Endothelial cell (in vitro differentiated cells): ENCODE data around the gene KDM2A. TPM values are rescaled to one million over a fixed set of nuclear protein-coding genes. Genes with fewer than 3 reads are reported as not detected.

Source experiments
- DNase-seq: peaks from one replicate; pipeline ENCODE4 v3.0.0; 2021; ENCODE audit warnings: low spot score
- H3K27ac Mint-ChIP-seq: one replicate; pipeline ENCODE4 v1.8.0; 2021; ENCODE audit warnings: mixed read lengths, inconsistent platforms; ENCODE audit not compliant: unreplicated experiment
- H3K27me3 Mint-ChIP-seq: one replicate; pipeline ENCODE4 v1.8.0; 2021; ENCODE audit warnings: mild to moderate bottlenecking, moderate library complexity, mixed read lengths, inconsistent platforms; ENCODE audit not compliant: unreplicated experiment
- H3K36me3 Mint-ChIP-seq: one replicate; pipeline ENCODE4 v1.8.0; 2021; ENCODE audit warnings: mild to moderate bottlenecking, low read depth, mixed read lengths, inconsistent platforms; ENCODE audit not compliant: unreplicated experiment
- H3K4me1 Mint-ChIP-seq: one replicate; pipeline ENCODE4 v1.8.0; 2021; ENCODE audit warnings: mild to moderate bottlenecking, mixed read lengths, inconsistent platforms; ENCODE audit not compliant: unreplicated experiment
- H3K4me3 Mint-ChIP-seq: one replicate; pipeline ENCODE4 v1.8.0; 2021; ENCODE audit warnings: mild to moderate bottlenecking, mixed read lengths, inconsistent platforms; ENCODE audit not compliant: unreplicated experiment
- H3K9me3 Mint-ChIP-seq: one replicate; pipeline ENCODE4 v1.8.0; 2021; ENCODE audit warnings: mixed read lengths, inconsistent platforms; ENCODE audit not compliant: unreplicated experiment
- total RNA-seq: library from RNA; stranded (reverse); fragmentation: NEBNext Ultra II Directional; extraction: Animal tissue kit (Norgen Biotek cat#: 25700); gene quantifications from one replicate; pipeline ENCODE4 v1.2.1, GENCODE V29; 2021; ENCODE audit not compliant: unreplicated experiment
- TF ChIP-seq, protein P1 (sequence below): fragments of 200-600 bp; sonication (generic); IDR thresholded peaks from one replicate; pipeline ENCODE4 v1.5.0; 2021; ENCODE audit warnings: antibody characterized with exemption; ENCODE audit not compliant: unreplicated experiment

The KDM2A gene
- total RNA-seq, 1 donor from 2014 or later = 76.9 TPM

GRCh38 chr11:67292671-67293070 lies 173.6 kb downstream of the KDM2A start:
- Mint-ChIP-seq H3K27ac (no peak overlapping the region), H3K36me3 (peaks cover 36% of the 10 kb centered on the region), H3K4me3 (peak overlapping the region; percentile 28), H3K27me3 (peaks cover 20% of the 10 kb centered on the region), H3K4me1 (peaks cover 12% of the 10 kb centered on the region), H3K9me3 (no peaks in the 10 kb centered on the region)
- TF ChIP-seq, protein P1, sequence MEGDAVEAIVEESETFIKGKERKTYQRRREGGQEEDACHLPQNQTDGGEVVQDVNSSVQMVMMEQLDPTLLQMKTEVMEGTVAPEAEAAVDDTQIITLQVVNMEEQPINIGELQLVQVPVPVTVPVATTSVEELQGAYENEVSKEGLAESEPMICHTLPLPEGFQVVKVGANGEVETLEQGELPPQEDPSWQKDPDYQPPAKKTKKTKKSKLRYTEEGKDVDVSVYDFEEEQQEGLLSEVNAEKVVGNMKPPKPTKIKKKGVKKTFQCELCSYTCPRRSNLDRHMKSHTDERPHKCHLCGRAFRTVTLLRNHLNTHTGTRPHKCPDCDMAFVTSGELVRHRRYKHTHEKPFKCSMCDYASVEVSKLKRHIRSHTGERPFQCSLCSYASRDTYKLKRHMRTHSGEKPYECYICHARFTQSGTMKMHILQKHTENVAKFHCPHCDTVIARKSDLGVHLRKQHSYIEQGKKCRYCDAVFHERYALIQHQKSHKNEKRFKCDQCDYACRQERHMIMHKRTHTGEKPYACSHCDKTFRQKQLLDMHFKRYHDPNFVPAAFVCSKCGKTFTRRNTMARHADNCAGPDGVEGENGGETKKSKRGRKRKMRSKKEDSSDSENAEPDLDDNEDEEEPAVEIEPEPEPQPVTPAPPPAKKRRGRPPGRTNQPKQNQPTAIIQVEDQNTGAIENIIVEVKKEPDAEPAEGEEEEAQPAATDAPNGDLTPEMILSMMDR = no peak
- DNase-seq = no peak

GRCh38 chr11:67293090-67293489 lies 174.0 kb downstream of the KDM2A start:
- TF ChIP-seq, protein P1 = no peak

DNA sequence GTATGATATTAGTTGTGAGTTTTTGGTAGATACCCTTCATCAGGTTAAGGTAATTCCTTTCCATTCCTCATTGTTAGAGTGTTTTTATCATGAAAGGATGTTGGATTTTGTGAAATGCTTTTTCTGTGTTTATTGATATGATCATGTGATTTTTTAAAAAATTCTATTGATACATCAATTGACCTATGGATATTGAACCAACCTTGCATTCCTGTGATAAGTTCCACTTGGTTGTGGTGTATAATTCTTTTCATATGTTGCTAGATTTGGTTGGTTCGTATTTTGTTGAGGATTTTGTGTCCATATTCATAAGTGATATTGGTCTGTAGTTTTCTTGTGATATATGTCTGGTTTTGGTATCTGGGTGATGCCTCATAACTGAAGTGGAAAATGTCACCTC lies 176.8 kb downstream of the KDM2A start:
- Mint-ChIP-seq H3K27me3 (peaks cover 19% of the 10 kb centered on the region), H3K9me3 (no peaks in the 10 kb centered on the region), H3K36me3 (peaks cover 41% of the 10 kb centered on the region), H3K27ac (no peak overlapping the region), H3K4me3 (peak overlapping the region; percentile 72), H3K4me1 (peaks cover 4% of the 10 kb centered on the region)
- no peak for DNase-seq
- TF ChIP-seq, protein P1 = no peak

More at GRCh38 chr11:67293090-67293489, 174.0 kb downstream of the KDM2A start:
- H3K4me1 Mint-ChIP-seq = peaks cover 8% of the 10 kb centered on the region
- peaks cover 20% of the 10 kb centered on the region for H3K27me3 Mint-ChIP-seq
- no peaks in the 10 kb centered on the region for H3K9me3 Mint-ChIP-seq
- H3K36me3 Mint-ChIP-seq = peaks cover 34% of the 10 kb centered on the region
- H3K27ac Mint-ChIP-seq = no peak overlapping the region
- no peak overlapping the region for H3K4me3 Mint-ChIP-seq
- DNase-seq = no peak

DNA sequence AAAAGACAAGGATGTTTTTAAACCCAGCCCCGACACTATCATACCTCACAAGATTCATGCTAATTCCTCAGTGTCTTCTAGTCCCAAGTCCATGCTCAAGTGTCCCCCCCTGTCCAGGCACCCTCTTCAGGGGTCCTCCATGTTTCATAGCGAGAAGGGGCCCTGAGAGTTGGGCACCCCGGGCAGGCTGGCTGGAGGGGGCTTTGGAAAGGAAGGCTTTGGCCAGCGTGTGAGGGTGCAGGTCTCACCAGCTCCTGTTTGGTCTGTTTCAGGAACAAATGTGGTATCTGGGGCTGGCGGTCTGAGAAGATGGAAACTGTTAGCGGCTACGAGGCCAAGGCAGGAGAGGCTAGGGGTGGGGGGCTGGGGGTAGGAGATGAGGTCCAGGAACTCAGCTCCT lies 179.7 kb downstream of the KDM2A start:
- no peaks in the 10 kb centered on the region for H3K9me3 Mint-ChIP-seq
- H3K27ac Mint-ChIP-seq = no peak overlapping the region
- no peak for DNase-seq
- peaks cover 16% of the 10 kb centered on the region for H3K27me3 Mint-ChIP-seq
- peaks cover 7% of the 10 kb centered on the region for H3K4me1 Mint-ChIP-seq
- H3K4me3 Mint-ChIP-seq = peak overlapping the region; percentile 54
- TF ChIP-seq, protein P1 = no peak
- peaks cover 27% of the 10 kb centered on the region for H3K36me3 Mint-ChIP-seq

GRCh38 chr11:67299471-67300191 lies 180.6 kb downstream of the KDM2A start:
- Mint-ChIP-seq H3K4me1 (peaks cover 7% of the 10 kb centered on the region), H3K27ac (no peak overlapping the region), H3K9me3 (no peaks in the 10 kb centered on the region), H3K27me3 (peaks cover 16% of the 10 kb centered on the region), H3K36me3 (peaks cover 23% of the 10 kb centered on the region), H3K4me3 (no peak overlapping the region)
- DNase-seq = no peak
- TF ChIP-seq, protein P1 = no peak
